ENCODE data around the gene KCNIP1. TPM values are rescaled to one million over a fixed set of nuclear protein-coding genes. Genes with fewer than 3 reads are reported as not detected.

Gene KCNIP1
- total RNA-seq, 2 donors from 2014 or later, result not detected

DNA sequence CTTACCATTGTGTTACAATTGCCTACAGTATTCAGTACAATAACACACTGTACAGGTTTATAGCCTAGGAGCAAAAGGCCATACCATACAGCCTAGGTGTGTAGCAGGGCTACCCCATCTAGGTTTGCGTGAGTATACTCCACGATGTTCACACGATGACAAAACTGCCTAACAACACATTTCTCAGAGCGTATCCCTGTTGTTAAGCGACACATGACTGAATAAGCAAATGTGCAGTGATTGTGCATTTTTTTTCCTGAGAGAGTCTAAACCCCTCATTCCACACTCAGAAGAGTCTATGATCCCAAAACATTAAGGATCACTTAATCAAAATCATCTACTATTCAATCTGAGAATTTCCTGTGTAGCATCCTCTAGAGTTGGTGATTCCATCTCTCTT lies 211.3 kb downstream of the KCNIP1 start:
- DNase-seq (no peak), ATAC-seq (no peak)
- Mint-ChIP-seq H3K27ac (no peak overlapping the region), H3K4me3 (no peak overlapping the region), H3K4me1 (peaks cover 3% of the 10 kb centered on the region), H3K36me3 (ENCODE audit: low read depth) (no peaks in the 10 kb centered on the region), H3K27me3 (peaks cover 63% of the 10 kb centered on the region)
- no peaks in the 10 kb centered on the region for H3K9me3 ChIP-seq (ENCODE audit: control insufficient read depth, low read length, poor library complexity, severe bottlenecking)

- H3K9me3 ChIP-seq (ENCODE audit: control insufficient read depth, low read length, poor library complexity, severe bottlenecking), result no peaks in the 10 kb centered on the region
- H3K27me3 Mint-ChIP-seq, result peaks cover 67% of the 10 kb centered on the region
- H3K36me3 Mint-ChIP-seq (ENCODE audit: low read depth), result no peaks in the 10 kb centered on the region
- no peak for DNase-seq
- ATAC-seq, result no peak
- H3K4me1 Mint-ChIP-seq, result peaks cover 3% of the 10 kb centered on the region
- no peak overlapping the region for H3K27ac Mint-ChIP-seq
- no peak overlapping the region for H3K4me3 Mint-ChIP-seq
These were observed 212.6 kb downstream of the KCNIP1 start for GRCh38 chr5:170716396-170716795.

GRCh38 chr5:170719551-170719950 lies 215.7 kb downstream of the KCNIP1 start:
- no peaks in the 10 kb centered on the region for H3K9me3 ChIP-seq (ENCODE audit: control insufficient read depth, low read length, poor library complexity, severe bottlenecking)
- Mint-ChIP-seq H3K27me3 (peaks cover 60% of the 10 kb centered on the region), H3K36me3 (ENCODE audit: low read depth) (peaks cover 3% of the 10 kb centered on the region), H3K27ac (no peak overlapping the region), H3K4me1 (peaks cover 3% of the 10 kb centered on the region), H3K4me3 (no peak overlapping the region)
- ATAC-seq, result no peak
- DNase-seq, result no peak

GRCh38 chr5:170720179-170720578 lies 216.4 kb downstream of the KCNIP1 start:
- peaks cover 3% of the 10 kb centered on the region for H3K36me3 Mint-ChIP-seq (ENCODE audit: low read depth)
- H3K27ac Mint-ChIP-seq, result no peak overlapping the region
- no peak overlapping the region for H3K4me3 Mint-ChIP-seq
- peaks cover 65% of the 10 kb centered on the region for H3K27me3 Mint-ChIP-seq
- no peaks in the 10 kb centered on the region for H3K9me3 ChIP-seq (ENCODE audit: control insufficient read depth, low read length, poor library complexity, severe bottlenecking)
- peaks cover 3% of the 10 kb centered on the region for H3K4me1 Mint-ChIP-seq
- DNase-seq, result no peak
- ATAC-seq, result no peak

DNA sequence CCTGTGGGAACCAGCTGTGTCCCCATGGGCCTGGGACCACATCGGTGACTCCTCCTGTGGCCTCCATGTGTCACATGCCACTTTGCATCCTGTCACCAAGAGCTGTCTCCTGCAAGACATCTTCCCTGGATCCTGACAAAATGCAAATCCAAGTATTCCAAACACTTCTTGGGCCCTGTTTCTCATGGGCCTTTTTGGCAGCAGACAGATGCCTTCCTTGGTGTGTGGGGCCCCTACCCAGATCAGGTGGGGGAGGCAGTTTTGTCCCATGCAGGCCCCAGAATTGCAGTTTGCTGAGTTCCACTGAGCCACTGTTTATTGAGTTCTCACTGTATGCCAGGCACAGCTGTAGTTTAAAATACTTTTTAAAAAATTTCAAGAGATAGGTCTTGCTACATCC lies 217.2 kb downstream of the KCNIP1 start:
- ATAC-seq (no peak), DNase-seq (no peak)
- Mint-ChIP-seq H3K27ac (no peak overlapping the region), H3K4me3 (no peak overlapping the region), H3K36me3 (ENCODE audit: low read depth) (peaks cover 3% of the 10 kb centered on the region), H3K4me1 (peaks cover 3% of the 10 kb centered on the region), H3K27me3 (peaks cover 64% of the 10 kb centered on the region)
- H3K9me3 ChIP-seq (ENCODE audit: control insufficient read depth, low read length, poor library complexity, severe bottlenecking), result no peaks in the 10 kb centered on the region

DNA sequence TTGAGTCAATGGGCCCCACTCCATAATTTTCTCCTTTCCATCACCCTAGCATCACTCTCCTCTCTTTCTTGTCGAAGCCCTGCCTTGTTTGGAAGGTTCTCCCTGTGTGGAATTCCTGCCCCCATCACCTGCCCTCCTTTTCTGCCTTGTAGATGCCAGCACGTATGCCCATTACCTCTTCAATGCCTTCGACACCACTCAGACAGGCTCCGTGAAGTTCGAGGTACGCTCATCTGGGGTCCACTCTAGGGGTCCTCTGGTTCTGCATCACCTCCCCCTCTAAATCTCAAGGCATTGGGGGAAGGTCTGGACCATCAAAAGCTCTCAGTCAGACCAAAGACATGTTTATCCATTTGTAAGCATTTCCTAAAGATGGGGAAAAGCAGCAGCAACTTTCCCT lies 217.9 kb downstream of the KCNIP1 start:
- Mint-ChIP-seq H3K4me1 (no peaks in the 10 kb centered on the region), H3K27ac (no peak overlapping the region), H3K36me3 (ENCODE audit: low read depth) (peaks cover 3% of the 10 kb centered on the region), H3K4me3 (no peak overlapping the region), H3K27me3 (peaks cover 62% of the 10 kb centered on the region)
- ATAC-seq (no peak), DNase-seq (no peak)
- H3K9me3 ChIP-seq (ENCODE audit: control insufficient read depth, low read length, poor library complexity, severe bottlenecking), result no peaks in the 10 kb centered on the region

GRCh38 chr5:170722316-170722715 lies 218.5 kb downstream of the KCNIP1 start:
- no peak for ATAC-seq
- H3K4me1 Mint-ChIP-seq, result no peaks in the 10 kb centered on the region
- no peak overlapping the region for H3K27ac Mint-ChIP-seq
- H3K9me3 ChIP-seq (ENCODE audit: control insufficient read depth, low read length, poor library complexity, severe bottlenecking), result no peaks in the 10 kb centered on the region
- peaks cover 66% of the 10 kb centered on the region for H3K27me3 Mint-ChIP-seq
- DNase-seq, result no peak
- no peak overlapping the region for H3K4me3 Mint-ChIP-seq
- peaks cover 3% of the 10 kb centered on the region for H3K36me3 Mint-ChIP-seq (ENCODE audit: low read depth)

GRCh38 chr5:170731052-170731451 lies 227.2 kb downstream of the KCNIP1 start:
- Mint-ChIP-seq H3K4me1 (no peaks in the 10 kb centered on the region), H3K36me3 (ENCODE audit: low read depth) (no peaks in the 10 kb centered on the region), H3K27ac (no peak overlapping the region), H3K27me3 (peaks cover 20% of the 10 kb centered on the region), H3K4me3 (no peak overlapping the region)
- ATAC-seq, result no peak
- no peaks in the 10 kb centered on the region for H3K9me3 ChIP-seq (ENCODE audit: control insufficient read depth, low read length, poor library complexity, severe bottlenecking)
- DNase-seq, result no peak

DNA sequence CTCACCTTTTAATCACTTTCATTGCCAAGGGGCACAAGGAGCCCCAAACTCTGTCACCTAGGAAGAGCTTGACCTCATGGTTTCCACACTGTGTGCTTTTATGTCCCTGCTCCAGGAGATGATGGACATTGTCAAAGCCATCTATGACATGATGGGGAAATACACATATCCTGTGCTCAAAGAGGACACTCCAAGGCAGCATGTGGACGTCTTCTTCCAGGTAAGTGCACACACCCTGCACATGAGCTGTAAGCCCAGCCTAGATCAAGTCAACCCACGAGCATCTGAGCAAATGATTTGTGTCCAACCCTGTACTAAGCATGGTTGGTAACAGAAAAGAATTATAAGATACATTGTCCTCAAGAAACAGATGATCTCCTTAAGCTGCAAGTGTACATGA lies 228.9 kb downstream of the KCNIP1 start:
- Mint-ChIP-seq H3K27me3 (peaks cover 7% of the 10 kb centered on the region), H3K4me1 (no peaks in the 10 kb centered on the region), H3K36me3 (ENCODE audit: low read depth) (no peaks in the 10 kb centered on the region), H3K27ac (no peak overlapping the region), H3K4me3 (no peak overlapping the region)
- no peak for ATAC-seq
- no peak for DNase-seq
- no peaks in the 10 kb centered on the region for H3K9me3 ChIP-seq (ENCODE audit: control insufficient read depth, low read length, poor library complexity, severe bottlenecking)

- Mint-ChIP-seq H3K4me1 (no peaks in the 10 kb centered on the region), H3K27me3 (peaks cover 19% of the 10 kb centered on the region), H3K27ac (no peak overlapping the region), H3K4me3 (no peak overlapping the region), H3K36me3 (ENCODE audit: low read depth) (no peaks in the 10 kb centered on the region)
- ATAC-seq (no peak), DNase-seq (no peak)
- H3K9me3 ChIP-seq (ENCODE audit: control insufficient read depth, low read length, poor library complexity, severe bottlenecking), result no peaks in the 10 kb centered on the region
These were observed 233.1 kb downstream of the KCNIP1 start for GRCh38 chr5:170736966-170737365.

DNA sequence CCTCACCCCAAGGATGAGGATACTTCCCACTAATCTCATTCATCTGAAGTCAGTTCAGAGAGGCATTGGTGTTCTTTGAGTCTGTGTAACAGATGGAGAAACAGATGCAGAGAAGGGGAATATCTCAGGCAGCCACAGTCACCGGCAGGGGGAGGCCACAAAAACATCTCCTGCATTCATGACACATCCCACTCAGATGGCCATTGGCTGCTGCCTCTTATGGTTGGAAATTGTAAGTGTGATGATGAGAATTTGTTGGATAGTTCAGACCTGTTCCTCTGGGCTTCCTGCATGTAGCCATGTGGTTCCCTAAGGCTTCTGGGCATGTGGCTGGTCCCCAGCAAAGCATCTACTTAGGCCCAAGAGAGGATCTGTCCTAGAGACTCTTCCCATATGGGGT lies 233.8 kb downstream of the KCNIP1 start:
- H3K36me3 Mint-ChIP-seq (ENCODE audit: low read depth), result no peaks in the 10 kb centered on the region
- peaks cover 21% of the 10 kb centered on the region for H3K27me3 Mint-ChIP-seq
- DNase-seq, result no peak
- H3K4me1 Mint-ChIP-seq, result no peaks in the 10 kb centered on the region
- H3K4me3 Mint-ChIP-seq, result no peak overlapping the region
- no peak for ATAC-seq
- no peak overlapping the region for H3K27ac Mint-ChIP-seq
- no peaks in the 10 kb centered on the region for H3K9me3 ChIP-seq (ENCODE audit: control insufficient read depth, low read length, poor library complexity, severe bottlenecking)

- H3K4me3 Mint-ChIP-seq, result no peak overlapping the region
- no peak overlapping the region for H3K27ac Mint-ChIP-seq
- no peaks in the 10 kb centered on the region for H3K4me1 Mint-ChIP-seq
- H3K36me3 Mint-ChIP-seq (ENCODE audit: low read depth), result no peaks in the 10 kb centered on the region
- H3K27me3 Mint-ChIP-seq, result peaks cover 28% of the 10 kb centered on the region
- no peaks in the 10 kb centered on the region for H3K9me3 ChIP-seq (ENCODE audit: control insufficient read depth, low read length, poor library complexity, severe bottlenecking)
- ATAC-seq, result no peak
- no peak for DNase-seq
These were observed 235.0 kb downstream of the KCNIP1 start for GRCh38 chr5:170738840-170739239.

GRCh38 chr5:170739446-170739845 lies 235.6 kb downstream of the KCNIP1 start:
- DNase-seq (no peak), ATAC-seq (no peak)
- Mint-ChIP-seq H3K36me3 (ENCODE audit: low read depth) (no peaks in the 10 kb centered on the region), H3K4me1 (peaks cover 2% of the 10 kb centered on the region), H3K27me3 (peaks cover 32% of the 10 kb centered on the region), H3K27ac (no peak overlapping the region), H3K4me3 (no peak overlapping the region)
- no peaks in the 10 kb centered on the region for H3K9me3 ChIP-seq (ENCODE audit: control insufficient read depth, low read length, poor library complexity, severe bottlenecking)

GRCh38 chr5:170740551-170741205 lies 236.9 kb downstream of the KCNIP1 start:
- H3K4me1 Mint-ChIP-seq, result peaks cover 2% of the 10 kb centered on the region
- H3K36me3 Mint-ChIP-seq (ENCODE audit: low read depth), result no peaks in the 10 kb centered on the region
- DNase-seq (no peak), ATAC-seq (no peak)
- H3K4me3 Mint-ChIP-seq, result no peak overlapping the region
- no peaks in the 10 kb centered on the region for H3K9me3 ChIP-seq (ENCODE audit: control insufficient read depth, low read length, poor library complexity, severe bottlenecking)
- peaks cover 41% of the 10 kb centered on the region for H3K27me3 Mint-ChIP-seq
- no peak overlapping the region for H3K27ac Mint-ChIP-seq

Measured in T-helper 17 cell (primary cell).